B cell (primary cell): ENCODE measurements around the gene ANXA10. TPM values are rescaled to one million over a fixed set of nuclear protein-coding genes. Genes with fewer than 3 reads are reported as not detected.
"Not testable (repeated sequence)": the region's sequence is repeated elsewhere in the genome, so short reads cannot be mapped to it uniquely, and the experiment has no call there.

Experiments used
- ATAC-seq: fragments of 200-7000 bp; cut with Tn5 transposase; one replicate; pipeline ENCODE4 v1.10.0; 2021; ENCODE audit warnings: low read depth, mild to moderate bottlenecking, moderate number of reproducible peaks, moderate library complexity
- CTCF ChIA-PET: fragments of 350-600 bp; sonication (Branson Sonifier 250); formaldehyde crosslinking; loops from one replicate; lab custom pipeline; 2021; ENCODE audit warnings: antibody characterized with exemption, inconsistent platforms; lab: Charles Lee
- POLR2A ChIA-PET: fragments of 350-600 bp; sonication (Branson Sonifier 250); formaldehyde crosslinking; loops from one replicate; lab custom pipeline; 2021; ENCODE audit warnings: antibody characterized with exemption; lab: Charles Lee
- DNase-seq: peaks from one replicate; pipeline ENCODE4 v3.0.0; 2013
- H2AFZ ChIP-seq: 2 replicates; pipeline ENCODE4 v1.6.1; 2012; ENCODE audit warnings: mild to moderate bottlenecking, low read depth, low read length; ENCODE audit not compliant: insufficient read depth, poor library complexity, severe bottlenecking
- H3K27ac ChIP-seq, 2 donors: 1 replicate in 1 of 2; 2 replicates in 1 of 2; pipeline ENCODE4 v1.5.1; 2012 to 2013; ENCODE audit warnings: low read length in 2 of 2, mild to moderate bottlenecking in 2 of 2, moderate library complexity in 1 of 2
- H3K27me3 ChIP-seq, 4 experiments: fragments of 200-600 bp in 1 of 4; sonication (generic) in 1 of 4; replicated peaks in 1 of 4; 1 replicate in 2 of 4; 2 replicates in 2 of 4; pipeline versions ENCODE4 v1.6.1 to v1.7.0; 2013 to 2016; ENCODE audit warnings: low read length in 3 of 4, mild to moderate bottlenecking in 2 of 4, mixed read lengths in 1 of 4, moderate library complexity in 1 of 4; ENCODE audit not compliant: insufficient read depth in 4 of 4, control insufficient read depth in 3 of 4; ENCODE audit errors: control extremely low read depth in 1 of 4
- H3K36me3 ChIP-seq, 2 experiments: replicated peaks in 1 of 2; 1 replicate in 1 of 2; 2 replicates in 1 of 2; pipeline versions ENCODE4 v1.6.1 to v1.7.1; 2013; ENCODE audit warnings: low read length in 1 of 2; ENCODE audit not compliant: insufficient read depth in 2 of 2, control insufficient read depth in 1 of 2; ENCODE audit errors: control extremely low read depth in 1 of 2, extremely low read depth in 1 of 2
- H3K4me1 ChIP-seq, 2 donors: fragments of 200-600 bp in 1 of 2; sonication (generic) in 1 of 2; 1 replicate in 1 of 2; 2 replicates in 1 of 2; pipeline versions ENCODE4 v1.5.1 to v1.6.1; 2013 to 2017; ENCODE audit warnings: low read length in 2 of 2; ENCODE audit not compliant: control insufficient read depth in 2 of 2, insufficient read depth in 2 of 2
- H3K4me2 ChIP-seq: replicated peaks from 2 replicates; pipeline ENCODE3; 2012; ENCODE audit warnings: mild to moderate bottlenecking, low read depth, low read length; ENCODE audit not compliant: poor library complexity, severe bottlenecking
- H3K4me3 ChIP-seq, 5 experiments: fragments of 200-600 bp in 1 of 5; sonication (generic) in 1 of 5; 1 replicate in 3 of 5; 2 replicates in 2 of 5; pipeline versions ENCODE4 v1.5.1 to v1.7.0; 2011 to 2016; ENCODE audit warnings: low read length in 4 of 5, mild to moderate bottlenecking in 4 of 5, low read depth in 2 of 5, control low read depth in 1 of 5, moderate library complexity in 1 of 5; ENCODE audit not compliant: insufficient read depth in 1 of 5; ENCODE audit errors: control extremely low read depth in 1 of 5, extremely low read depth in 1 of 5
- H3K79me2 ChIP-seq: fragments of 200-600 bp; sonication (generic); one replicate; pipeline ENCODE4 v1.6.0; 2016; ENCODE audit warnings: low read length; ENCODE audit not compliant: control insufficient read depth, insufficient read depth
- H3K9ac ChIP-seq: fragments of 200-600 bp; sonication (generic); 2 replicates; pipeline ENCODE4 v1.6.1; 2017; ENCODE audit warnings: mild to moderate bottlenecking, low read length, moderate library complexity
- H3K9me3 ChIP-seq, 3 donors: one replicate each; pipeline versions ENCODE4 v1.6.1 to v1.7.1; 2013; ENCODE audit warnings: low read length in 2 of 3; ENCODE audit not compliant: control insufficient read depth in 2 of 3, insufficient read depth in 1 of 3; ENCODE audit errors: control extremely low read depth in 1 of 3
- H4K20me1 ChIP-seq: 2 replicates; pipeline ENCODE4 v1.6.0; 2012; ENCODE audit warnings: mild to moderate bottlenecking, low read length; ENCODE audit not compliant: insufficient read depth, control insufficient read depth, poor library complexity, severe bottlenecking
- H3K27ac Mint-ChIP-seq: one replicate; pipeline ENCODE4 v1.8.0; 2021; ENCODE audit warnings: mixed read lengths
- H3K27me3 Mint-ChIP-seq: one replicate; pipeline ENCODE4 v1.8.0; 2021; ENCODE audit warnings: mixed read lengths
- H3K4me1 Mint-ChIP-seq: one replicate; pipeline ENCODE4 v1.8.0; 2021; ENCODE audit warnings: mixed read lengths
- H3K4me3 Mint-ChIP-seq: one replicate; pipeline ENCODE4 v1.8.0; 2021; ENCODE audit warnings: mixed read lengths
- H3K9me3 Mint-ChIP-seq: one replicate; pipeline ENCODE4 v1.8.0; 2022; ENCODE audit warnings: mixed read lengths; ENCODE audit not compliant: insufficient read depth
- CTCF ChIP-seq: fragments of 200-600 bp; IDR thresholded peaks from one replicate; pipeline ENCODE4 v1.8.0; 2022; ENCODE audit warnings: antibody characterized with exemption, mild to moderate bottlenecking
- EZH2 ChIP-seq: IDR thresholded peaks from 2 replicates; pipeline ENCODE4 v1.6.1; 2012; ENCODE audit warnings: borderline replicate concordance, low read depth, mild to moderate bottlenecking, moderate library complexity, low read length; ENCODE audit not compliant: insufficient read depth, poor library complexity, severe bottlenecking
- WGBS: methylation state at CpG from one replicate; pipeline ENCODE4 v1.1.5; 2013; ENCODE audit warnings: missing lambda C conversion rate; ENCODE audit not compliant: insufficient coverage; 5-methylcytosine and 5-hydroxymethylcytosine counted together
- intact Hi-C: fragments of 100-400 bp; cut with micrococcal nuclease; formaldehyde crosslinking; loops from one replicate; pipeline ENCODE4 v1.10.0; 2022
- polyA plus RNA-seq: library from polyadenylated mRNA; depleted of rRNA; stranded (reverse); fragments of >200 nt; gene quantifications from 2 replicates; pipeline ENCODE4 v1.2.3, GENCODE V29; 2012
- total RNA-seq, 2 donors: library from RNA; stranded (reverse); fragments of 120-200 nt in 1 of 2; gene quantifications; 1 replicate in 1 of 2; 2 replicates in 1 of 2; pipeline versions ENCODE4 v1.2.3 to v1.2.4, GENCODE V29; 2013 to 2022

ANXA10 gene
- total and polyA plus RNA-seq, 2 donors (not counting 1 experiment from before 2014, with no cell fraction given), result not detected

DNA sequence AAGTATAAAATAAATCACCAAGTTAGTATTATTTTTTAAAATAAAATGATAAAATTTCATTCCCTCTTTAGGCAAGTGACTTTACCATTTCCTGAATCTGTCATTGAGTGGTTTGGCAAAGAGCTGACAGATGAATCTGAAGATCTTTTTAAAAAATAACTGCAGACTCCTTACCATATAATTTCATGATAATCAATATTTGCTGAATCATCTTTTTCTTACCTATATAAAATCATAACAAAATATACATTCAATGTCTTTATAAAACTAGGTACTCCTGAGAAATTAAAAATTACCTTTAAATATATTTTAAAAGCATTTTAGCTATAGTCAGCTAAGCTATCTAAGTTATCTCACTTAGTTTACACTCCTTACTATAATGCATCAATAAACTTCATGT lies 17.2 kb downstream of the ANXA10 start:
- Mint-ChIP-seq H3K27me3 (no peaks in the 10 kb centered on the region), H3K4me3 (no peak overlapping the region), H3K27ac (no peak overlapping the region), H3K4me1 (no peaks in the 10 kb centered on the region), H3K9me3 (no peaks in the 10 kb centered on the region)
- no peaks in the 10 kb centered on the region for H3K36me3 ChIP-seq
- no peaks in the 10 kb centered on the region for H3K9me3 ChIP-seq
- intact Hi-C loops, result no loop called here
- H3K4me3 ChIP-seq, result no peak overlapping the region
- no peak overlapping the region for H3K27ac ChIP-seq
- no peak overlapping the region for H3K4me2 ChIP-seq
- H4K20me1 ChIP-seq, result no peaks in the 10 kb centered on the region
- no peaks in the 10 kb centered on the region for H3K79me2 ChIP-seq
- TF ChIP-seq EZH2 (no peak), CTCF (no peak)
- no peak for ATAC-seq
- H3K9ac ChIP-seq, result no peak overlapping the region
- POLR2A ChIA-PET, result no interaction called here
- no peaks in the 10 kb centered on the region for H3K4me1 ChIP-seq
- CTCF ChIA-PET, result no interaction called here
- no peaks in the 10 kb centered on the region for H3K27me3 ChIP-seq
- no peak for DNase-seq
- no peak overlapping the region for H2AFZ ChIP-seq

DNA sequence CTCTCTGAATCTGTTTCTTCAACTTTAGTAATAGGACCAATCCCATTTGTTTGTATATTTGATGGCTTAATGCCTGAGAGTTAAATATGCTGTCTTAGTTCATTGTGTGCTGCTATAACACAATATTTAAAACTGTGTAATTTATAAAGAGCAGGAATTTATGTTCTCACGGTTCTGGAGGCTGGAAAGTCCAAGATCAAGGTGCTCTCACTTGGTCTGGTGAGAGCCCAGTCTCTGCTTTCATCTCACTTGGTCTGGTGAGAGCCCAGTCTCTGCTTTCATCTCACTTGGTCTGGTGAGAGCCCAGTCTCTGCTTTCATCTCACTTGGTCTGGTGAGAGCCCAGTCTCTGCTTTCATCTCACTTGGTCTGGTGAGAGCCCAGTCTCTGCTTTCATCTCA lies 20.7 kb downstream of the ANXA10 start:
- CTCF ChIA-PET, POLR2A ChIA-PET, H3K27me3 Mint-ChIP-seq, H3K9ac ChIP-seq, ATAC-seq, H3K4me3 Mint-ChIP-seq, H3K4me1 Mint-ChIP-seq, H3K9me3 Mint-ChIP-seq, H3K9me3 ChIP-seq, DNase-seq, intact Hi-C loops, H3K79me2 ChIP-seq, H2AFZ ChIP-seq, H4K20me1 ChIP-seq, H3K4me2 ChIP-seq, H3K4me3 ChIP-seq, H3K27ac ChIP-seq, H3K27ac Mint-ChIP-seq, H3K27me3 ChIP-seq, H3K36me3 ChIP-seq, H3K4me1 ChIP-seq: not testable (repeated sequence)
- no CpG with 5 or more reads among the region's 1 CpG for WGBS
